ENCODE measurements around the gene ITGAE.
"Not testable (repeated sequence)": the region's sequence is repeated elsewhere in the genome, so short reads cannot be mapped to it uniquely, and the experiment has no call there.

Gene ITGAE

GRCh38 chr17:3800362-3801271 lies at the start of gene ITGAE:
Gene ITGAE, minus strand, starts transcription at chr17:3801188. Its CDS starts 44 bp downstream, at chr17:3801144.
- DNase-seq (ENCODE audit: low read depth in 2 of 2): no peak

GRCh38 chr17:3848229-3848835 lies 47.3 kb upstream of the ITGAE start:
- DNase-seq (ENCODE audit: low read depth in 2 of 2): no peak

- DNase-seq (ENCODE audit: low read depth in 2 of 2): no peak
Measured at GRCh38 chr17:3847165-3847670, 46.2 kb upstream of the ITGAE start.

- DNase-seq (ENCODE audit: low read depth in 2 of 2): no peak
Measured at GRCh38 chr17:3846437-3847164, 45.6 kb upstream of the ITGAE start.

- peak; percentile 84 to 92 for DNase-seq (ENCODE audit: low read depth in 2 of 2)
Measured at GRCh38 chr17:3845621-3846436, 44.8 kb upstream of the ITGAE start, which contains the start of gene NCBP3. Gene NCBP3, minus strand, starts transcription at chr17:3846246. Its CDS starts 23 bp downstream, at chr17:3846223.

GRCh38 chr17:3845291-3845620 lies 44.3 kb upstream of the ITGAE start:
- peak; percentile 22 to 36 for DNase-seq (ENCODE audit: low read depth in 2 of 2)

- DNase-seq (ENCODE audit: low read depth in 2 of 2): not testable (repeated sequence)
Measured at GRCh38 chr17:3844556-3844955, 43.6 kb upstream of the ITGAE start.

GRCh38 chr17:3843935-3844516 lies 43.0 kb upstream of the ITGAE start:
- DNase-seq (ENCODE audit: low read depth in 2 of 2): peak; percentile 33 to 38

- no peak for DNase-seq (ENCODE audit: low read depth in 2 of 2)
Measured at GRCh38 chr17:3838206-3838605, 37.2 kb upstream of the ITGAE start.

- DNase-seq (ENCODE audit: low read depth in 2 of 2): no peak
Measured at GRCh38 chr17:3836551-3836950, 35.6 kb upstream of the ITGAE start.

GRCh38 chr17:3835410-3836229 lies 34.6 kb upstream of the ITGAE start:
- no peak for DNase-seq (ENCODE audit: low read depth in 2 of 2)

- no peak for DNase-seq (ENCODE audit: low read depth in 2 of 2)
Measured at GRCh38 chr17:3834811-3835210, 33.8 kb upstream of the ITGAE start.

GRCh38 chr17:3828852-3829232 lies 27.9 kb upstream of the ITGAE start:
- DNase-seq (ENCODE audit: low read depth in 2 of 2): no peak

GRCh38 chr17:3828151-3828851 lies 27.3 kb upstream of the ITGAE start:
- DNase-seq (ENCODE audit: low read depth in 2 of 2): no peak

- peak; percentile 49 to 52 for DNase-seq (ENCODE audit: low read depth in 2 of 2)
Measured at GRCh38 chr17:3827124-3827773, 26.3 kb upstream of the ITGAE start.

GRCh38 chr17:3826191-3826590 lies 25.2 kb upstream of the ITGAE start:
- no peak for DNase-seq (ENCODE audit: low read depth in 2 of 2)

- no peak for DNase-seq (ENCODE audit: low read depth in 2 of 2)
Measured at GRCh38 chr17:3821101-3821500, 20.1 kb upstream of the ITGAE start.

GRCh38 chr17:3818786-3819185 lies 17.8 kb upstream of the ITGAE start:
- DNase-seq (ENCODE audit: low read depth in 2 of 2): no peak
